ENCODE results near the gene TRPM4. TPM values are rescaled to one million over a fixed set of nuclear protein-coding genes. Genes with fewer than 3 reads are reported as not detected.
A peak's percentile ranks its signal among the peaks of the same experiment; 100 is the strongest.

The TRPM4 gene
- total and polyA plus RNA-seq, 2 of the 8 experiments (the other 6 are each of a cell fraction or from before 2014, with no cell fraction given): 11.3 to 13.3 TPM

DNA sequence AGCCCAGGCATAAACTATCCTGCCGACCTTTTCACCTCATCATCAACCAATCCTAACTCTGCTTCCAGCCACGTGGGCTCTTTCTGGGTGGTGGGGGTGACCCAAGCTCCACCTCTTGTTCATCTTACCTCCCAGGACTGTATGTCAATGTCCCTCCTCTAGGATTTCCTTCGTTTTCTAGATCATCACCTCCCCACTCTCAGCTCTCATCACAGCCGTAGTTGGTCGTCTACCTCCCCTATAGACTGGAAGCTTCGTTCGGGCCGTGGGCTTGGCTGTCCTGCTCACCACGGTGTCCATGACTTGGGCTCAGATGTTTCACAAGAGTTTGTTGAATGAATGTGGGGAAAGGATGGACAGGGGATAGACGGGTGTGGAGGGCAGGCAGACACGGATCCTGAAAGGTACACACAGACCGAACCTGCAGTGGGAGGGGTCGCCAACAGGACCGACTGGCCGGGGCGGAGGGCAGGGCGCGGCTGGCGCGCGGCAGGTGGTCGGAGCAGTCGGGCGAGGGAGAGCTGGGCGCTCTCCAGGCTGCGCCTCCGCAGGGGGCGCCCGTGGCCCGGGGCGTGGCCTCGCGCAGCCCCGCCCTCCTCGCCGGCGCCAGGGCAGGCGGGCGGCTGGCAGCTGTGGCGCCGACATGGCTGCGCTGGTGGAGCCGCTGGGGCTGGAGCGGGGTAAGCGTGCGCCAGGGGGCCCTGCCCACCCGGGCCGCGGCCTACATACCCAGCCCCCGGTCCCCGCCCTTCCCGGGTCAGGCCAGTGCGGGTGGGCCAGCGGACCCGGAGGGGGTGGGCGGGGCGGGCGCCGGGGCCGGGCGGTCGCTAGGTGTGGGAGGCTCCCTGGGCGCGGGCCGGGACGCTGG lies 43.6 kb upstream of the TRPM4 start, which contains the start of gene LIN7B (continued):
- peak in 1 of 2 experiments; percentile 65; a peak in 1 of 4 replicates for TF ChIP-seq SIN3A (conservative IDR thresholded peaks at IDR 0.05 in 1 of 2, IDR thresholded peaks at IDR 0.05 in 1 of 2; ENCODE audit: low read depth in 1 of 2, low read length in 2 of 2)
- TF ChIP-seq, protein P1, sequence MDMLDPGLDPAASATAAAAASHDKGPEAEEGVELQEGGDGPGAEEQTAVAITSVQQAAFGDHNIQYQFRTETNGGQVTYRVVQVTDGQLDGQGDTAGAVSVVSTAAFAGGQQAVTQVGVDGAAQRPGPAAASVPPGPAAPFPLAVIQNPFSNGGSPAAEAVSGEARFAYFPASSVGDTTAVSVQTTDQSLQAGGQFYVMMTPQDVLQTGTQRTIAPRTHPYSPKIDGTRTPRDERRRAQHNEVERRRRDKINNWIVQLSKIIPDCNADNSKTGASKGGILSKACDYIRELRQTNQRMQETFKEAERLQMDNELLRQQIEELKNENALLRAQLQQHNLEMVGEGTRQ (IDR thresholded peaks at IDR 0.05; ENCODE audit: low read length): peak; percentile 90
- TF ChIP-seq, protein P2, sequence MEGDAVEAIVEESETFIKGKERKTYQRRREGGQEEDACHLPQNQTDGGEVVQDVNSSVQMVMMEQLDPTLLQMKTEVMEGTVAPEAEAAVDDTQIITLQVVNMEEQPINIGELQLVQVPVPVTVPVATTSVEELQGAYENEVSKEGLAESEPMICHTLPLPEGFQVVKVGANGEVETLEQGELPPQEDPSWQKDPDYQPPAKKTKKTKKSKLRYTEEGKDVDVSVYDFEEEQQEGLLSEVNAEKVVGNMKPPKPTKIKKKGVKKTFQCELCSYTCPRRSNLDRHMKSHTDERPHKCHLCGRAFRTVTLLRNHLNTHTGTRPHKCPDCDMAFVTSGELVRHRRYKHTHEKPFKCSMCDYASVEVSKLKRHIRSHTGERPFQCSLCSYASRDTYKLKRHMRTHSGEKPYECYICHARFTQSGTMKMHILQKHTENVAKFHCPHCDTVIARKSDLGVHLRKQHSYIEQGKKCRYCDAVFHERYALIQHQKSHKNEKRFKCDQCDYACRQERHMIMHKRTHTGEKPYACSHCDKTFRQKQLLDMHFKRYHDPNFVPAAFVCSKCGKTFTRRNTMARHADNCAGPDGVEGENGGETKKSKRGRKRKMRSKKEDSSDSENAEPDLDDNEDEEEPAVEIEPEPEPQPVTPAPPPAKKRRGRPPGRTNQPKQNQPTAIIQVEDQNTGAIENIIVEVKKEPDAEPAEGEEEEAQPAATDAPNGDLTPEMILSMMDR (IDR thresholded peaks at IDR 0.05; ENCODE audit: control extremely low read depth in 1 of 3, insufficient read depth in 1 of 3, low read depth in 1 of 3, low read length in 3 of 3): peak in 2 of 3 experiments; percentile 12 to 19; a peak in 2 of 4 replicates
